Subcutaneous adipose tissue (tissue), 4 donors: ENCODE data around the gene LNPEP. TPM values are rescaled to one million over a fixed set of nuclear protein-coding genes. Genes with fewer than 3 reads are reported as not detected.

Experiments used
- total RNA-seq, 4 donors: library from RNA; depleted of rRNA; stranded (reverse); fragments of >200 nt; gene quantifications; one replicate each; pipeline ENCODE4 v1.1.0, GENCODE V29; 2016
- TF ChIP-seq, protein P1 (sequence below): fragments of 450-650 bp; IDR thresholded peaks from one replicate; pipeline ENCODE4 v1.5.1; 2016; ENCODE audit warnings: low read depth, mild to moderate bottlenecking, control low read depth, antibody characterized with exemption, moderate library complexity

LNPEP gene
- total RNA-seq, 4 donors from 2014 or later = 74.0 to 135 (median 94.5) TPM

DNA sequence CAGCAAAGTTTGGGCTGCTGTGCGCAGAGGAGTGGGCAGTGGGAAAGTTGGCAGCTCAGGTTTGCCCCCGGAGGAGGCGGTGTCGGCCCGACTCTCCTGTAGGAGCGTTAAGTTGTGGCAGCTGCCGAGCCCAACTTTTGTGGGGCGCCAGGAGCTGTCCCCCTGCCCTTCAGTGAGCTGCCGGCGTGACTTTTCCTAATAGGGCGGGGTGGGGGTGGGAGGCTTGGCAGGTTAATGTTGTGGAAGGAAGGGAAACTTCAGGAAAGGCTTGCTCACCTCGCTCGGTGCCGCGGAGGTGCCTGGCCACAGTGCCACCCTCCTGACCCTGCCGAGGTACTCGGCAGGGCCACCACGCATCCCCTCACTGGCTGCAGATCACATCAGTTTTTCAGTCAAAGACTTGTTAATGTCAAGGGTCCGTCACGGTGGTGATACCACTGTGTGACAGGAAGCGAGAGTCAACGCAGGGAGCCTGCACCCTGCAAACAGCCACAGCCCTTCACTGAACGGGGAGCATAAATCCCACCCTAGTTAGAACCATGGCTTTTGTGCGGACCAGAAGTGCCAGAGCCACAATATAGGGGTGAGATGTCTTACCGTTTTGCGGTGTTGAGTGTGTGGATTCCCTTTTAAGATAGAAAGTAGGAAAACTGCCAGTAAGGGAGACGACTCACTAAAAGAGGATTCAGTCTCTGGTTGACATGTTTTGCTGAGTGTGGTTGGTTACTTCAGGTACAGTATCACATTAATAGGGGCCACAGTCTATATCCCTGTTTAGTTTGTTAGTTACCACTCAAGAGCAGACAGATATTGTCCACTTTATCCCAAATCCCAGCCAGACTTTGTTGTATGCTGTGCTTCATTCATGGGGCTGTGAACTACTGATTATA, 796 bp downstream of the LNPEP start:
- TF ChIP-seq, protein P1, sequence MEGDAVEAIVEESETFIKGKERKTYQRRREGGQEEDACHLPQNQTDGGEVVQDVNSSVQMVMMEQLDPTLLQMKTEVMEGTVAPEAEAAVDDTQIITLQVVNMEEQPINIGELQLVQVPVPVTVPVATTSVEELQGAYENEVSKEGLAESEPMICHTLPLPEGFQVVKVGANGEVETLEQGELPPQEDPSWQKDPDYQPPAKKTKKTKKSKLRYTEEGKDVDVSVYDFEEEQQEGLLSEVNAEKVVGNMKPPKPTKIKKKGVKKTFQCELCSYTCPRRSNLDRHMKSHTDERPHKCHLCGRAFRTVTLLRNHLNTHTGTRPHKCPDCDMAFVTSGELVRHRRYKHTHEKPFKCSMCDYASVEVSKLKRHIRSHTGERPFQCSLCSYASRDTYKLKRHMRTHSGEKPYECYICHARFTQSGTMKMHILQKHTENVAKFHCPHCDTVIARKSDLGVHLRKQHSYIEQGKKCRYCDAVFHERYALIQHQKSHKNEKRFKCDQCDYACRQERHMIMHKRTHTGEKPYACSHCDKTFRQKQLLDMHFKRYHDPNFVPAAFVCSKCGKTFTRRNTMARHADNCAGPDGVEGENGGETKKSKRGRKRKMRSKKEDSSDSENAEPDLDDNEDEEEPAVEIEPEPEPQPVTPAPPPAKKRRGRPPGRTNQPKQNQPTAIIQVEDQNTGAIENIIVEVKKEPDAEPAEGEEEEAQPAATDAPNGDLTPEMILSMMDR = no peak

DNA sequence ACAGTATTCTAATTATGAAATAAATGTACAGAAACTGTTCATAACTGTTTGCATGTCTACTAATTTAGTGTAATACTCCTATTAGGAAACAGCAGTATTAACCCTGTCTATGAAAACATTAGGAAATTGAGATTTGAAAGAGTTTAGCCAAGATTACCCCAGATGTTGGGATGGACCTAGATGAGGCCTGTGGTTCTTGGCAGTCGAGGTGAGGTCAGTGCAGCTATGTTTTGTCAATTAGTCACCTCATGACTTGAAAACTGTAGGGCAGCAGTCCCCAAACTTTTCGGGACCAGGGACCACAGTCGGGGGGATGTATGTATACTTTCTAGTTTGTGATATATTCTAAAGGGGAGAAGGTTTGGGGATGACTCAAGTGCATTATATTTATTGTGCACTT, 4.7 kb downstream of the LNPEP start:
- TF ChIP-seq, protein P1 = no peak

DNA sequence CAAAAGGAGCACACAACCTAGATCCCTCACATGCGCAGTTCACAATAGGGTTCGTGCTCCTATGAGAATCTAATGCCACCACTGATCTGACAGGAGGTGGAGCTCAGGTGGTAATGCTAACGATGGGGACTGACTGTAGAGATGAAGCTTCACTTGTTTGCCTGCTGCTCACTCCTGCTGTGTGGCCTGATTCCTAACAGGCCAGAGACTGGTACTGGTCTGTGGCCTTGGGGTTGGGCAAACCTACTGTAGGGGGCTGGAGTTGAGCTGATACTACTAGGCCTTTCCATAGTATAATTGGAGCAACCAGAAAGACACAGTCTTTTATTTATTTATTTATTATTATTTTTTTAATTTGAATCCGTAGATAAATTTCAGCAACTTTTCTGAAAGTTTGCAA, 5.3 kb downstream of the LNPEP start:
- TF ChIP-seq, protein P1 = no peak

GRCh38 chr5:96942078-96942477, 6.2 kb downstream of the LNPEP start:
- TF ChIP-seq, protein P1 = no peak

GRCh38 chr5:96942911-96943310, 7.0 kb downstream of the LNPEP start:
- TF ChIP-seq, protein P1 = no peak

- TF ChIP-seq, protein P1 = no peak
Observed at GRCh38 chr5:96943799-96944198, 7.9 kb downstream of the LNPEP start.

DNA sequence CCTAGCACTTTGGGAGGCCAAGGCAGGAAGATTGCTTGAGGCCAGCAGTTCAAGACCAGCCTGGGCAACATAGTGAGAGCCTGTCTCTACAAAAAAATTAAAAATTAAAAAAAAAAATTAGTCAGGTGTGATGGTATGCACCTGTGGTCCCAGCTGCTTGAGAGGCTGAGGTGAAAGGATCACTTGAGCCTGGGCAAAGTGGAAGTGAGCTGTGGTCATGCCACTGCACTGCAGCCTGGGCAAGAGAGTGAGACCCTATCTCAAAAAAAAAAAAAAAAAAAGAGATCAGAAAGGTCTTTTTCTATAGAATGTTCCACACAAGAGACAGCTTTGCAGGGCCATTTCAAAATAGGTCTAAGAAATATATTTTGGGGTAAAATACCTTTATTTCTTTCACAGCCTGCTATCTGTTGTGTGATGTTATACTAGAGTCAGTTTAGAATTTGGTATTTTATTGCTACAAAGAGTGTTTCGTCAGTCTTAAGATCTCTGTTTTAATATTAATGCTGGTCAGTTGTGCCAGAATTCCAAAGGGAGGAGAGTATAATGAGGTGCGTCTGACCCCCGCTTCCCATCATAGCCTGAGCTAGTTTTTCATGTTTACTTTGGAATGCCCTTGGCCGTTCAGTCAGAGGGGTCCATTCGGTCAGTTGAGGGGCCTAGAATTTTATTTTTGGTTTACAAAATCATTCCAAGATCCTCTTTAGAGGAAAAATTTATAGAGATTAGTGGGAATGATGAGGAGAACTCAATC, 9.4 kb downstream of the LNPEP start:
- TF ChIP-seq, protein P1 = no peak
